ENCODE measurements around the gene TPI1. TPM values are rescaled to one million over a fixed set of nuclear protein-coding genes. Genes with fewer than 3 reads are reported as not detected.
A peak's percentile ranks its signal among the peaks of the same experiment; 100 is the strongest.

Gene TPI1
- total and polyA plus RNA-seq, 10 donors = 218 to 471 (median 294) TPM

DNA sequence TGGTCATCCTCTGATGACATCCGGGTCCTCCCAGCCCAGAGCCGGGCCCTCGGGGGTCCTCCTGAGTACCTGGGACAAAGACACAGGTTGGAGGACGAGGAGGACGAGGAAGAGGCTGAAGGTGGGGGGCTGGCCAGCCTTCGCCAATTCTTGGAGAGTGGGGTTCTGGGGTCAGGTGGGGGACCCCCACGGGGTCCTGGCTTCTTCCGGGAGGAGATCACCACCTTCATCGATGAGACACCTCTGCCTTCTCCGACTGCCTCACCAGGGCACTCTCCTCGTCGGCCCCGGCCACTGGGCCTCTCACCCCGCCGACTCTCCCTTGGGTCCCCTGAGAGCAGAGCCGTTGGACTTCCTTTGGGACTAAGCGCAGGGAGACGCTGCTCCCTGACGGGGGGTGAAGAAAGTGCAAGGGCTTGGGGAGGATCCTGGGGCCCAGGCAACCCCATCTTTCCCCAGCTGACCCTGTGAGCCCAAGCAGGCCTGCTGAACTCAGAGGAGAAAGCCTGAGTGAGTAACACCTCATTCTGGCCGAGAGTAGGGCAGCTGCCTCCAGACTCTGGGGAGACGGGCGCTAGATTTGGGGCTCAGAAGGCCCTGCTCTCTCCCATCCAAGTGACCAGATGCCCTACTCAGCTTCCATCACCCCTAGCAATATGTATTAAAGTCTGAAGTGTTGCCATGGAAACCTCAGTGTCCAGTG is 40.4 kb upstream of the TPI1 start:
- Histone ChIP-seq H3K27ac (no peak overlapping the region), H3K9me3 (no peaks in the 10 kb centered on the region), H3K4me3 (peak overlapping the region in 1 of 8 donors; percentile 32), H3K27me3 (replicated peaks in 1 of 7) (peaks cover 0 to 87% (median 55%) of the 10 kb centered on the region in 7 donors), H3K4me1 (peaks cover 4 to 73% (median 57%) of the 10 kb centered on the region in 6 donors), H3K36me3 (no peaks in the 10 kb centered on the region)
- TF ChIP-seq POLR2AphosphoS5 (IDR thresholded peaks at IDR 0.05) (no peak), POLR2A (IDR thresholded peaks at IDR 0.05) (no peak)
- TF ChIP-seq, protein P1, sequence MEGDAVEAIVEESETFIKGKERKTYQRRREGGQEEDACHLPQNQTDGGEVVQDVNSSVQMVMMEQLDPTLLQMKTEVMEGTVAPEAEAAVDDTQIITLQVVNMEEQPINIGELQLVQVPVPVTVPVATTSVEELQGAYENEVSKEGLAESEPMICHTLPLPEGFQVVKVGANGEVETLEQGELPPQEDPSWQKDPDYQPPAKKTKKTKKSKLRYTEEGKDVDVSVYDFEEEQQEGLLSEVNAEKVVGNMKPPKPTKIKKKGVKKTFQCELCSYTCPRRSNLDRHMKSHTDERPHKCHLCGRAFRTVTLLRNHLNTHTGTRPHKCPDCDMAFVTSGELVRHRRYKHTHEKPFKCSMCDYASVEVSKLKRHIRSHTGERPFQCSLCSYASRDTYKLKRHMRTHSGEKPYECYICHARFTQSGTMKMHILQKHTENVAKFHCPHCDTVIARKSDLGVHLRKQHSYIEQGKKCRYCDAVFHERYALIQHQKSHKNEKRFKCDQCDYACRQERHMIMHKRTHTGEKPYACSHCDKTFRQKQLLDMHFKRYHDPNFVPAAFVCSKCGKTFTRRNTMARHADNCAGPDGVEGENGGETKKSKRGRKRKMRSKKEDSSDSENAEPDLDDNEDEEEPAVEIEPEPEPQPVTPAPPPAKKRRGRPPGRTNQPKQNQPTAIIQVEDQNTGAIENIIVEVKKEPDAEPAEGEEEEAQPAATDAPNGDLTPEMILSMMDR (IDR thresholded peaks at IDR 0.05 in 8 of 11, conservative IDR thresholded peaks at IDR 0.05 in 3 of 11) = no peak
- 77 to 90% (median 85%) methylated on average over 20 to 22 of the region's 22 CpGs for WGBS, 5 donors
- DNase-seq = no peak
- intact Hi-C loops (cut with DNase I; ENCODE audit: low total_unique reads) = loop anchor here (10.0 kb wide), 1 partner anchor 72 kb away; the partner anchor contains the start of gene MLF2

DNA sequence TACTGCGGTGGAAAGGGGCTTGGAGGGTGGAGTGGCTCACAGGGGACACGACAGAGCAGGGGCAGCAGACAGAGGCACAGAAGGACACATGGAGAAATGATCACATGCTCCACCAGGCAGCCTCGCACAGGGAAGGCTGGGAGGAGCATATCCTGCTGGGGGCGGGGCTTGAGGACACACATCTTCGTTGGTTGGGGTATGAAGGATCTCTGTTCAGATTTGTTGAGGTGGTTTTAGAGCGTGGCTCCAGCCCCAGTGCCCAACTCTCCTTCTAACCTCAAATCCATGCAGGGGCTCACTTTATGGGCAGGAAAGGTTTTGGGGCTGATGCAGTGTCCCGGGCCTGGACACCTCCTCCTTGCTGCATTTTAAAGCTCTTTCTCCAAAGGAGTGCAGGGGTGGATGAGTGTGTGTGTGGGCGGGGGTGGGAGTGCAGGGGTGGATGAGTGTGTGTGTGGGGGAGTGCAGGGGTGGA is 39.9 kb upstream of the TPI1 start:
- no peak overlapping the region for H3K27ac ChIP-seq
- TF ChIP-seq POLR2AphosphoS5 (IDR thresholded peaks at IDR 0.05) = peak in 1 of 3 donors; percentile 10
- TF ChIP-seq, protein P1 (IDR thresholded peaks at IDR 0.05 in 8 of 11, conservative IDR thresholded peaks at IDR 0.05 in 3 of 11) = no peak
- no peaks in the 10 kb centered on the region for H3K36me3 ChIP-seq
- H3K27me3 ChIP-seq (replicated peaks in 1 of 7) = peaks cover 0 to 81% (median 50%) of the 10 kb centered on the region in 7 donors
- intact Hi-C loops (cut with DNase I; ENCODE audit: low total_unique reads) = loop anchor here (10.0 kb wide), 1 partner anchor 73 kb away; the partner anchor contains the start of gene MLF2
- peaks cover 4 to 73% (median 55%) of the 10 kb centered on the region in 6 donors for H3K4me1 ChIP-seq
- H3K9me3 ChIP-seq = no peaks in the 10 kb centered on the region
- H3K4me3 ChIP-seq = peak overlapping the region in 1 of 8 donors; percentile 32
- 9 to 20% (median 14%) methylated on average over 7 to 8 of the region's 8 CpGs for WGBS, 5 donors
- DNase-seq = no peak

DNA sequence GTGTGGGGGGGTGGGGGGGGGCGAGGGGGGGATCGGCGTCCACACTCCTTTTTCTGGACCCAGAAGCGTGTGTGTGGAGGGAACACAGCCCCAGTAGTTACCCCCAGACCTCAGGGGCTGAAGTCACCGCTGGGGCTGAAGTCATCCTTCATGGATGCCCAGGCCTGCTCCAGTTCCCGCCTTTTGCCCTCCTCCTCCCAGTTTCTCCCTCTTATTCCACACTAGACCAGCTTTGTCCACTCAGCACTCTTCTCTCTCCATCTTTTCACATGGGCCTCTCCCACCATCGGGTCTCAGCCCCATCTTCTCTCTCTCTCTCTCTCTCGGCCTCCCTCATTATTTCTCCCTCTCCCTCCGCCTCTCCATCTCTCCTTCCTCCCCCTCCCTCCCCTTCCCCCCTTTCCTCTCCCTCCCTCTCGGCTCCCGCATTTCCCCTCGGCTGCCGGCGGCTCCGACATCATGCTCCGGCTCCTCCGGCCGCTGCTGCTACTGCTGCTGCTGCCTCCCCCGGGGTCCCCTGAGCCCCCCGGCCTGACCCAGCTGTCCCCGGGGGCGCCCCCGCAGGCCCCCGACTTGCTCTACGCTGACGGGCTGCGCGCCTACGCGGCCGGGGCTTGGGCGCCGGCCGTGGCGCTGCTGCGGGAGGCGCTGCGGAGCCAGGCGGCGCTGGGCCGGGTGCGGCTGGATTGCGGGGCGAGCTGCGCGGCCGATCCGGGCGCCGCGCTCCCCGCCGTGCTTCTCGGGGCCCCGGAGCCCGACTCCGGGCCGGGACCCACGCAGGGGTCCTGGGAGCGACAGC is 39.1 kb upstream of the TPI1 start, which contains the start of gene P3H3:
Gene P3H3, plus strand, starts transcription at position 426 of the 799 bp plus-strand sequence. Its CDS starts 34 bp downstream, at position 460.
- intact Hi-C loops (cut with DNase I; ENCODE audit: low total_unique reads) = loop anchor here (10.0 kb wide), 1 partner anchor 73 kb away; the partner anchor contains the start of gene MLF2
- 1 to 3% (median 2%) methylated on average over 18 to 59 of the region's 60 CpGs for WGBS, 5 donors
- Histone ChIP-seq H3K9me3 (no peaks in the 10 kb centered on the region), H3K4me3 (peak within 1 kb of the TSS; percentile 53 to 84 (median 58)), H3K27ac (peak within 1 kb of the TSS in 7 of 8 donors; percentile 30 to 78 (median 54)), H3K4me1 (peaks cover 4 to 69% (median 54%) of the 10 kb centered on the region in 6 donors), H3K27me3 (replicated peaks in 1 of 7) (peaks cover 0 to 74% (median 45%) of the 10 kb centered on the region in 7 donors), H3K36me3 (no peaks in the 10 kb centered on the region)
- no peak for DNase-seq
- TF ChIP-seq POLR2AphosphoS5 (IDR thresholded peaks at IDR 0.05) (no peak), POLR2A (IDR thresholded peaks at IDR 0.05) (no peak)
- TF ChIP-seq, protein P1 (IDR thresholded peaks at IDR 0.05 in 8 of 11, conservative IDR thresholded peaks at IDR 0.05 in 3 of 11) = no peak
